Cardiac fibroblast (primary cell): Measurements from ENCODE around the gene PIP4K2A.
A peak's percentile ranks its signal among the peaks of the same experiment; 100 is the strongest.

Experiments
- DNase-seq, 2 donors: peaks; one replicate each; pipeline versions ENCODE4 v3.0.0 to v3.0.0-alpha.2; 2010; ENCODE audit warnings: low read depth in 2 of 2
- H3K4me3 ChIP-seq, 2 donors: replicated peaks in 1 of 2; 1 replicate in 1 of 2; 2 replicates in 1 of 2; pipeline ENCODE4 v1.5.1; 2011; ENCODE audit warnings: low read depth in 2 of 2, low read length in 2 of 2, mild to moderate bottlenecking in 2 of 2, moderate library complexity in 1 of 2
- CTCF ChIP-seq: IDR thresholded peaks from one replicate; pipeline ENCODE4 v1.5.1; 2011; ENCODE audit warnings: low read depth, mild to moderate bottlenecking, low read length, inconsistent platforms

The PIP4K2A gene

GRCh38 chr10:22704942-22705341 is 9.4 kb downstream of the PIP4K2A start:
- DNase-seq: no peak
- no peak overlapping the region for H3K4me3 ChIP-seq
- no peak for TF ChIP-seq CTCF

- no peak for DNase-seq
- H3K4me3 ChIP-seq: no peak overlapping the region
- no peak for TF ChIP-seq CTCF
These were observed 9.9 kb downstream of the PIP4K2A start for GRCh38 chr10:22704471-22704911.

- peak in 1 of 2 donors; percentile 89 for DNase-seq
- H3K4me3 ChIP-seq: no peak overlapping the region
- TF ChIP-seq CTCF: no peak
These were observed 12.0 kb downstream of the PIP4K2A start for GRCh38 chr10:22702348-22702747.

GRCh38 chr10:22701132-22701826 is 13.1 kb downstream of the PIP4K2A start:
- no peak overlapping the region for H3K4me3 ChIP-seq
- DNase-seq: no peak
- TF ChIP-seq CTCF: no peak

GRCh38 chr10:22700489-22700888 is 13.9 kb downstream of the PIP4K2A start:
- H3K4me3 ChIP-seq: no peak overlapping the region
- no peak for DNase-seq
- TF ChIP-seq CTCF: no peak

GRCh38 chr10:22699976-22700375 is 14.4 kb downstream of the PIP4K2A start:
- no peak for DNase-seq
- H3K4me3 ChIP-seq: no peak overlapping the region
- TF ChIP-seq CTCF: no peak

- no peak overlapping the region for H3K4me3 ChIP-seq
- peak in 1 of 2 donors; percentile 14 for DNase-seq
- no peak for TF ChIP-seq CTCF
These were observed 15.4 kb downstream of the PIP4K2A start for GRCh38 chr10:22698941-22699440.
